ENCODE results near the gene SUCLG1. TPM values are rescaled to one million over a fixed set of nuclear protein-coding genes. Genes with fewer than 3 reads are reported as not detected.

SUCLG1 gene
- total RNA-seq, 1 donor from 2014 or later, result 50.6 TPM

DNA sequence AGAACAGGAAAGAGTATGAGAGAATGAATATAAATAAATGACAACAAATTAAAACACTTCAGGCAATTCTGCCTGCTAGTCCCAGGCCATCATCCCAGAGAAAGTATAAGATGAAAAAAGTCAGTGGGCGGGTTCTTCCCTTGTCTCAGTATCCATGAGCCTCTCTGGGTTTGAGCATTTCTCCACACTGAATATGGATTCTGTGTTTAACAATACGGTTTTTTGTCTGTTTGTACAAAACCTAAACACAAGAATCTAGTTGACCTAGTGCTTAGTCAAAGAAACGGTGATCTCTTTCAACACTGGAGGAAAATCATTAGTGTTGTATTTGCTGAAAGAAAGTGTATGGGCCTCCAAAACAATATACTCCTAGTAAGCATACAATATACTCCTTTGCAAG, 10.0 kb downstream of the SUCLG1 start:
- Histone ChIP-seq H3K9ac (ENCODE audit: low read length) (no peak overlapping the region), H3K4me3 (ENCODE audit: insufficient read depth, low read depth, low read length) (no peak overlapping the region), H3K27me3 (ENCODE audit: insufficient read depth, low read length) (no peaks in the 10 kb centered on the region), H2AFZ (ENCODE audit: low read depth, low read length) (no peak overlapping the region), H3K9me3 (ENCODE audit: insufficient read depth, low read depth, low read length) (no peaks in the 10 kb centered on the region), H4K20me1 (ENCODE audit: insufficient read depth, low read length) (peaks cover 43% of the 10 kb centered on the region), H3K79me2 (ENCODE audit: insufficient read depth, low read length) (peaks cover 54% of the 10 kb centered on the region), H3K4me1 (ENCODE audit: insufficient read depth, low read length) (no peaks in the 10 kb centered on the region), H3K27ac (ENCODE audit: low read depth, low read length) (no peak overlapping the region), H3K4me2 (ENCODE audit: low read length) (no peak overlapping the region), H3K36me3 (ENCODE audit: insufficient read depth, low read length) (peaks cover 4% of the 10 kb centered on the region)
- no peaks in the 10 kb centered on the region for H3K27me3 Mint-ChIP-seq (ENCODE audit: low read depth, unreplicated experiment)
- DNase-seq (ENCODE audit: low read depth) (no peak), FAIRE-seq (no peak)
- no peak overlapping the region for H3K4me3 Mint-ChIP-seq (ENCODE audit: unreplicated experiment)
- TF ChIP-seq, protein P1, sequence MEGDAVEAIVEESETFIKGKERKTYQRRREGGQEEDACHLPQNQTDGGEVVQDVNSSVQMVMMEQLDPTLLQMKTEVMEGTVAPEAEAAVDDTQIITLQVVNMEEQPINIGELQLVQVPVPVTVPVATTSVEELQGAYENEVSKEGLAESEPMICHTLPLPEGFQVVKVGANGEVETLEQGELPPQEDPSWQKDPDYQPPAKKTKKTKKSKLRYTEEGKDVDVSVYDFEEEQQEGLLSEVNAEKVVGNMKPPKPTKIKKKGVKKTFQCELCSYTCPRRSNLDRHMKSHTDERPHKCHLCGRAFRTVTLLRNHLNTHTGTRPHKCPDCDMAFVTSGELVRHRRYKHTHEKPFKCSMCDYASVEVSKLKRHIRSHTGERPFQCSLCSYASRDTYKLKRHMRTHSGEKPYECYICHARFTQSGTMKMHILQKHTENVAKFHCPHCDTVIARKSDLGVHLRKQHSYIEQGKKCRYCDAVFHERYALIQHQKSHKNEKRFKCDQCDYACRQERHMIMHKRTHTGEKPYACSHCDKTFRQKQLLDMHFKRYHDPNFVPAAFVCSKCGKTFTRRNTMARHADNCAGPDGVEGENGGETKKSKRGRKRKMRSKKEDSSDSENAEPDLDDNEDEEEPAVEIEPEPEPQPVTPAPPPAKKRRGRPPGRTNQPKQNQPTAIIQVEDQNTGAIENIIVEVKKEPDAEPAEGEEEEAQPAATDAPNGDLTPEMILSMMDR (IDR thresholded peaks at IDR 0.05; ENCODE audit: insufficient read depth, low read depth, low read length), result no peak
- no peak for TF ChIP-seq EZH2 (IDR thresholded peaks at IDR 0.05; ENCODE audit: insufficient read depth, low read length)
- no peaks in the 10 kb centered on the region for H3K9me3 Mint-ChIP-seq (ENCODE audit: unreplicated experiment)
- peaks cover 2% of the 10 kb centered on the region for H3K4me1 Mint-ChIP-seq (ENCODE audit: low read depth, unreplicated experiment)
- peaks cover 5% of the 10 kb centered on the region for H3K36me3 Mint-ChIP-seq (ENCODE audit: low read depth, unreplicated experiment)
- no peak overlapping the region for H3K27ac Mint-ChIP-seq (ENCODE audit: unreplicated experiment)

DNA sequence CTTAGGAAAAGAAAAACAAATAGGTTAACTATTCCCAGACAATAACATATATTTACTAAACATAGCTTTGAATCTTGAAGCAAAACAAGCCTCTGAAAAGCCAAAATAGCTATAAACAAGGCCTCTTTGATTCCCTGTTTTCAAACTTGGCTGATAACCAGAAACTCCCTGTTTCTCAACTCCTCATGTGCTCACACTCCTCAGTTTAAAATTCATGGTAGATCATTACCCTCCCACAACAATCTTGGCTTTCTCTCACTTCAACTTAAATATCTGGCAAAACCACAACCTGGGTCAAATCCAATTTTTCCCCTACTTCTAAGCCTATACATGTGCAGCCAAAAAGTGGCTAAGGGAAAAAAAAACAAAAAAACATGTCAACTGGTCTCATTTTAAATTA, 15.6 kb downstream of the SUCLG1 start:
- H3K36me3 Mint-ChIP-seq (ENCODE audit: low read depth, unreplicated experiment), result peaks cover 23% of the 10 kb centered on the region

DNA sequence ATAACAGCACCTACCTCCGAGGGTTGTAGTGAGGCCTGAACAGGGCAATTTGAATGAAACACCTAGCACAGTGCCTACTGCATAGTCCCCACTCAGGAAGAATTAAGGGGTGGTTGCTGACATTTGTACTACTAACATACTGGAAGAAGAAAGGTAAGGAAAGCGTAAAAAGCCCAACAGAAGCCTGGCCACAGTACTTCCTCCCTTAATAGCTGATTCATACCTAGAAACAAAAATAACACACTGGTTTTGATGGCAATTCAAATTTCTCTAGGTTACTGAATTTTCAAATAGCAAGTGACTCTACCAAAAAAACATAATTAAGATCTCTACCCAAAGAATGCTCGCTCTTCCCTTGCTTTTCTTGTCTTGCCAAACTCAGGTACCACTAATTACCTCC, 16.2 kb downstream of the SUCLG1 start:
- H3K36me3 Mint-ChIP-seq (ENCODE audit: low read depth, unreplicated experiment), result peaks cover 23% of the 10 kb centered on the region
- no peaks in the 10 kb centered on the region for H3K9me3 Mint-ChIP-seq (ENCODE audit: unreplicated experiment)
- no peak overlapping the region for H3K4me2 ChIP-seq (ENCODE audit: low read length)
- no peaks in the 10 kb centered on the region for H3K27me3 ChIP-seq (ENCODE audit: insufficient read depth, low read length)
- peaks cover 4% of the 10 kb centered on the region for H3K79me2 ChIP-seq (ENCODE audit: insufficient read depth, low read length)
- no peak overlapping the region for H3K27ac Mint-ChIP-seq (ENCODE audit: unreplicated experiment)
- DNase-seq (ENCODE audit: low read depth) (no peak), FAIRE-seq (no peak)
- no peaks in the 10 kb centered on the region for H3K4me1 ChIP-seq (ENCODE audit: insufficient read depth, low read length)
- H3K36me3 ChIP-seq (ENCODE audit: insufficient read depth, low read length), result peaks cover 9% of the 10 kb centered on the region
- TF ChIP-seq EZH2 (IDR thresholded peaks at IDR 0.05; ENCODE audit: insufficient read depth, low read length), result no peak
- TF ChIP-seq, protein P1 (IDR thresholded peaks at IDR 0.05; ENCODE audit: insufficient read depth, low read depth, low read length), result no peak
- no peak overlapping the region for H3K27ac ChIP-seq (ENCODE audit: low read depth, low read length)
- no peak overlapping the region for H3K4me3 ChIP-seq (ENCODE audit: insufficient read depth, low read depth, low read length)
- peaks cover 5% of the 10 kb centered on the region for H3K4me1 Mint-ChIP-seq (ENCODE audit: low read depth, unreplicated experiment)
- no peak overlapping the region for H2AFZ ChIP-seq (ENCODE audit: low read depth, low read length)
- H4K20me1 ChIP-seq (ENCODE audit: insufficient read depth, low read length), result peaks cover 12% of the 10 kb centered on the region
- no peak overlapping the region for H3K9ac ChIP-seq (ENCODE audit: low read length)
- H3K9me3 ChIP-seq (ENCODE audit: insufficient read depth, low read depth, low read length), result no peaks in the 10 kb centered on the region
- no peak overlapping the region for H3K4me3 Mint-ChIP-seq (ENCODE audit: unreplicated experiment)
- H3K27me3 Mint-ChIP-seq (ENCODE audit: low read depth, unreplicated experiment), result no peaks in the 10 kb centered on the region

More for the DNA sequence above, 15.6 kb downstream of the SUCLG1 start:
- Histone ChIP-seq H2AFZ (ENCODE audit: low read depth, low read length) (no peak overlapping the region), H3K4me2 (ENCODE audit: low read length) (no peak overlapping the region), H3K9ac (ENCODE audit: low read length) (no peak overlapping the region), H3K27me3 (ENCODE audit: insufficient read depth, low read length) (no peaks in the 10 kb centered on the region), H3K36me3 (ENCODE audit: insufficient read depth, low read length) (peaks cover 9% of the 10 kb centered on the region), H3K27ac (ENCODE audit: low read depth, low read length) (no peak overlapping the region), H4K20me1 (ENCODE audit: insufficient read depth, low read length) (peaks cover 12% of the 10 kb centered on the region), H3K4me3 (ENCODE audit: insufficient read depth, low read depth, low read length) (no peak overlapping the region), H3K79me2 (ENCODE audit: insufficient read depth, low read length) (peaks cover 4% of the 10 kb centered on the region), H3K9me3 (ENCODE audit: insufficient read depth, low read depth, low read length) (no peaks in the 10 kb centered on the region), H3K4me1 (ENCODE audit: insufficient read depth, low read length) (no peaks in the 10 kb centered on the region)
- peak; percentile 14 for DNase-seq (ENCODE audit: low read depth)
- TF ChIP-seq, protein P1 (IDR thresholded peaks at IDR 0.05; ENCODE audit: insufficient read depth, low read depth, low read length), result no peak
- no peak for TF ChIP-seq EZH2 (IDR thresholded peaks at IDR 0.05; ENCODE audit: insufficient read depth, low read length)
- FAIRE-seq, result no peak
- no peak overlapping the region for H3K4me3 Mint-ChIP-seq (ENCODE audit: unreplicated experiment)
- no peaks in the 10 kb centered on the region for H3K27me3 Mint-ChIP-seq (ENCODE audit: low read depth, unreplicated experiment)
- H3K4me1 Mint-ChIP-seq (ENCODE audit: low read depth, unreplicated experiment), result peaks cover 5% of the 10 kb centered on the region
- H3K9me3 Mint-ChIP-seq (ENCODE audit: unreplicated experiment), result no peaks in the 10 kb centered on the region
- H3K27ac Mint-ChIP-seq (ENCODE audit: unreplicated experiment), result no peak overlapping the region

All from astrocyte (in vitro differentiated cells and primary cell).